ENCODE results near the gene FOXP1.

DNA sequence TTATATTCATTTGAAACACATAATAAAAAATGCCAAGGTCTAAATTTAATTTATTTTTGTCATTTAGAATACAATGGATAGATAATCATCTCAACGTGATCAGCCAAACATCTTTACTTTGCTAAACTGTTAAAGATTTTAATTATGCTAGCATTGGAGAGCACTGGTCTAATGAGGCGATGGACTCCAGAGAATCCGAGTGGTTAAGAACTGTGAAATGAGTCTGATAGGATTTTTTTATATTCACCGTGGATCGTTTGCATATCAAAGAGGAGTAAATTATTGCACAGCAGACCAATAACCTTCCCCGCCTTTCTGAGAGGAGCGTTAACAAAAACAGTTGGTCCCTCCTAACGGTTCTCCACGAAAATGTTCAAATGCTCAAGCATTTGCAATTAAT lies 540.8 kb downstream of the FOXP1 start:
- TF ChIP-seq, protein P1, sequence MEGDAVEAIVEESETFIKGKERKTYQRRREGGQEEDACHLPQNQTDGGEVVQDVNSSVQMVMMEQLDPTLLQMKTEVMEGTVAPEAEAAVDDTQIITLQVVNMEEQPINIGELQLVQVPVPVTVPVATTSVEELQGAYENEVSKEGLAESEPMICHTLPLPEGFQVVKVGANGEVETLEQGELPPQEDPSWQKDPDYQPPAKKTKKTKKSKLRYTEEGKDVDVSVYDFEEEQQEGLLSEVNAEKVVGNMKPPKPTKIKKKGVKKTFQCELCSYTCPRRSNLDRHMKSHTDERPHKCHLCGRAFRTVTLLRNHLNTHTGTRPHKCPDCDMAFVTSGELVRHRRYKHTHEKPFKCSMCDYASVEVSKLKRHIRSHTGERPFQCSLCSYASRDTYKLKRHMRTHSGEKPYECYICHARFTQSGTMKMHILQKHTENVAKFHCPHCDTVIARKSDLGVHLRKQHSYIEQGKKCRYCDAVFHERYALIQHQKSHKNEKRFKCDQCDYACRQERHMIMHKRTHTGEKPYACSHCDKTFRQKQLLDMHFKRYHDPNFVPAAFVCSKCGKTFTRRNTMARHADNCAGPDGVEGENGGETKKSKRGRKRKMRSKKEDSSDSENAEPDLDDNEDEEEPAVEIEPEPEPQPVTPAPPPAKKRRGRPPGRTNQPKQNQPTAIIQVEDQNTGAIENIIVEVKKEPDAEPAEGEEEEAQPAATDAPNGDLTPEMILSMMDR (conservative IDR thresholded peaks at IDR 0.05; ENCODE audit: low read depth, low read length): no peak
- no peak for TF ChIP-seq EZH2 (IDR thresholded peaks at IDR 0.05; ENCODE audit: borderline replicate concordance, low read depth, low read length, poor library complexity, severe bottlenecking)
